ENCODE measurements around the gene TRMT11. TPM values are rescaled to one million over a fixed set of nuclear protein-coding genes. Genes with fewer than 3 reads are reported as not detected.

TRMT11 gene
- total RNA-seq, 1 experiment from 2014 or later, result 24.2 TPM

DNA sequence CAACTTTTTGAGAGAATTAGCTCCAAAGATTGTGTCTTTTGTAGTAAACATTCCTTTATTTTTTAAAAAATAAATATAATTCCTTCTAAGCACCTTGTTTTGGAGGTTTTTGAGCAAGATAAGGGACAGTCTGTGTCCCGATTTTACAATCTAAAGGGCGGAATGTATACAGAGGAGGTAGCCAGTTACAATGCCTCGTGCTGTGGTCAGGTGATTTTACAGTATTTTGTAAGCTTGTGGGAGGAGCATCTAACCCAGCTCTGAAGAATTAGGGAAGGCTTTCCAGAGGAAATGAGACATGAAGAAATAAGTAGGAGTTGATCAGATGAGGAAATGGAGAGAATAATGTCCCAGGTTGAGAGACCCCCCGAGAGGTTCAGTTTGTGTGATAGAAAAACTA lies 28.5 kb upstream of the TRMT11 start:
- Histone ChIP-seq H3K4me1 (replicated peaks; ENCODE audit: insufficient read depth) (peaks cover 21% of the 10 kb centered on the region), H3K9me2 (ENCODE audit: insufficient read depth) (no peaks in the 10 kb centered on the region), H3K4me2 (peak overlapping the region; percentile 99), H3K79me2 (ENCODE audit: low read depth) (peaks cover 32% of the 10 kb centered on the region), H3K27me3 (ENCODE audit: insufficient read depth, low read depth) (no peaks in the 10 kb centered on the region), H3F3A (ENCODE audit: insufficient read depth, low read depth) (peaks cover 7% of the 10 kb centered on the region; the same call in 1 of the 2 replicates), H3K36me3 (ENCODE audit: low read depth) (0 out of 2 replicates have a peak, but pooled peaks cover 3% of the 10 kb centered on the region), H4K20me1 (ENCODE audit: insufficient read depth) (no peaks in the 10 kb centered on the region), H3K9me3 (ENCODE audit: insufficient read depth, low read depth) (no peaks in the 10 kb centered on the region), H3K27ac (peak overlapping the region; percentile 80), H2AFZ (peak overlapping the region; percentile 98), H3K4me3 (peak overlapping the region; percentile 92)
- POLR2A ChIA-PET (ENCODE audit: unreplicated experiment), result interaction anchor here (0.5 to 1.0 kb wide), 7 partner anchors 21 to 178 kb away, joined by 3 to 9 read pairs (median 4); partner anchors contain the start of gene NCOA7
- TF ChIP-seq, protein P1, sequence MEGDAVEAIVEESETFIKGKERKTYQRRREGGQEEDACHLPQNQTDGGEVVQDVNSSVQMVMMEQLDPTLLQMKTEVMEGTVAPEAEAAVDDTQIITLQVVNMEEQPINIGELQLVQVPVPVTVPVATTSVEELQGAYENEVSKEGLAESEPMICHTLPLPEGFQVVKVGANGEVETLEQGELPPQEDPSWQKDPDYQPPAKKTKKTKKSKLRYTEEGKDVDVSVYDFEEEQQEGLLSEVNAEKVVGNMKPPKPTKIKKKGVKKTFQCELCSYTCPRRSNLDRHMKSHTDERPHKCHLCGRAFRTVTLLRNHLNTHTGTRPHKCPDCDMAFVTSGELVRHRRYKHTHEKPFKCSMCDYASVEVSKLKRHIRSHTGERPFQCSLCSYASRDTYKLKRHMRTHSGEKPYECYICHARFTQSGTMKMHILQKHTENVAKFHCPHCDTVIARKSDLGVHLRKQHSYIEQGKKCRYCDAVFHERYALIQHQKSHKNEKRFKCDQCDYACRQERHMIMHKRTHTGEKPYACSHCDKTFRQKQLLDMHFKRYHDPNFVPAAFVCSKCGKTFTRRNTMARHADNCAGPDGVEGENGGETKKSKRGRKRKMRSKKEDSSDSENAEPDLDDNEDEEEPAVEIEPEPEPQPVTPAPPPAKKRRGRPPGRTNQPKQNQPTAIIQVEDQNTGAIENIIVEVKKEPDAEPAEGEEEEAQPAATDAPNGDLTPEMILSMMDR (conservative IDR thresholded peaks at IDR 0.05), result no peak
- TF ChIP-seq EZH2 (IDR thresholded peaks at IDR 0.05; ENCODE audit: low read depth), result no peak
- TSS peak; percentile 51 for BruUV-seq (replicated peaks)
- DNase-seq, result peak in 1 of 2 experiments; percentile 79
- intact Hi-C loops (cut with micrococcal nuclease; ENCODE audit: unreplicated experiment), result loop anchor here (2.0 kb wide), 2 partner anchors 39 to 85 kb away; no protein-coding TSS in a partner anchor
- CTCF ChIA-PET, result interaction anchor here (0.6 to 1.4 kb wide), 2 partner anchors 39 to 168 kb away, joined by 3 to 12 read pairs; partner anchors contain the start of gene NCOA7

DNA sequence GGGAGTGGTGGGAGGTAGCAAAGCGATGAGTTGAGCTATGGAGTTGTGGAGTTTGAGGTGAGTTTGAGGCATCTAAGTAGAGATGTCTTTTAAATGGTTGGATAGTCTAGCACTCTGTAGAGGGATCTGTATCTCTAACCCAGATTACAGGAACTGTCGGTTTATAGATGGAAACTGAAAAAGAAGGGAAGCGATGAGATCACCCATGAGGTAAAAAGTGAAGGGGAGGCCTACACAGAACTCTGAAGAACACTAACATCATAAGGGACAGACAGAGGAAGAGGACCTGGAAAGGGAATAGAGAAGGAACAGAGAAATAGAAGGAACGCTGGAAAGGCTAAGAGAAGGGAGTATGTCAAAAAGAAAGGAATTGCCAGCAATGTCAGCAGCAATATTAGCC lies 27.3 kb upstream of the TRMT11 start:
- Histone ChIP-seq H2AFZ (no peak overlapping the region), H3K4me3 (no peak overlapping the region), H3K79me2 (ENCODE audit: low read depth) (peaks cover 37% of the 10 kb centered on the region), H3F3A (ENCODE audit: insufficient read depth, low read depth) (peaks cover 7% of the 10 kb centered on the region; the same call in 1 of the 2 replicates), H3K9me2 (ENCODE audit: insufficient read depth) (no peaks in the 10 kb centered on the region), H4K20me1 (ENCODE audit: insufficient read depth) (no peaks in the 10 kb centered on the region), H3K9me3 (ENCODE audit: insufficient read depth, low read depth) (no peaks in the 10 kb centered on the region), H3K4me2 (no peak overlapping the region), H3K27me3 (ENCODE audit: insufficient read depth, low read depth) (no peaks in the 10 kb centered on the region), H3K27ac (no peak overlapping the region), H3K4me1 (replicated peaks; ENCODE audit: insufficient read depth) (peaks cover 21% of the 10 kb centered on the region), H3K36me3 (ENCODE audit: low read depth) (0 out of 2 replicates have a peak, but pooled peaks cover 3% of the 10 kb centered on the region)
- TF ChIP-seq, protein P1 (conservative IDR thresholded peaks at IDR 0.05), result no peak
- TF ChIP-seq EZH2 (IDR thresholded peaks at IDR 0.05; ENCODE audit: low read depth), result no peak
- POLR2A ChIA-PET (ENCODE audit: unreplicated experiment), result no interaction called here
- DNase-seq, result no peak
- CTCF ChIA-PET, result no interaction called here
- BruUV-seq (replicated peaks), result no TSS peak
- intact Hi-C loops (cut with micrococcal nuclease; ENCODE audit: unreplicated experiment), result no loop called here

GRCh38 chr6:125961117-125961516 lies 25.2 kb upstream of the TRMT11 start:
- BruUV-seq (replicated peaks), result no TSS peak
- no peaks in the 10 kb centered on the region for H3K9me3 ChIP-seq (ENCODE audit: insufficient read depth, low read depth)
- POLR2A ChIA-PET (ENCODE audit: unreplicated experiment), result interaction anchor here (0.6 kb wide), 1 partner anchor 805 kb away, joined by 4 read pairs; no protein-coding TSS in a partner anchor
- 0 out of 2 replicates have a peak, but pooled peaks cover 3% of the 10 kb centered on the region for H3K36me3 ChIP-seq (ENCODE audit: low read depth)
- TF ChIP-seq, protein P1 (conservative IDR thresholded peaks at IDR 0.05), result no peak
- TF ChIP-seq EZH2 (IDR thresholded peaks at IDR 0.05; ENCODE audit: low read depth), result no peak
- H3K4me3 ChIP-seq, result no peak overlapping the region
- no peaks in the 10 kb centered on the region for H3K27me3 ChIP-seq (ENCODE audit: insufficient read depth, low read depth)
- CTCF ChIA-PET, result no interaction called here
- H2AFZ ChIP-seq, result no peak overlapping the region
- intact Hi-C loops (cut with micrococcal nuclease; ENCODE audit: unreplicated experiment), result no loop called here
- H4K20me1 ChIP-seq (ENCODE audit: insufficient read depth), result no peaks in the 10 kb centered on the region
- H3K9me2 ChIP-seq (ENCODE audit: insufficient read depth), result no peaks in the 10 kb centered on the region
- peak in 1 of 2 experiments; percentile 12 for DNase-seq
- H3K4me1 ChIP-seq (replicated peaks; ENCODE audit: insufficient read depth), result peaks cover 17% of the 10 kb centered on the region
- peaks cover 7% of the 10 kb centered on the region; the same call in 1 of the 2 replicates for H3F3A ChIP-seq (ENCODE audit: insufficient read depth, low read depth)
- H3K4me2 ChIP-seq, result no peak overlapping the region
- peaks cover 37% of the 10 kb centered on the region for H3K79me2 ChIP-seq (ENCODE audit: low read depth)
- no peak overlapping the region for H3K27ac ChIP-seq

Data from PC-9 (cell line).